ENCODE measurements around the gene FAM72C.
"Not testable (repeated sequence)": the region's sequence is repeated elsewhere in the genome, so short reads cannot be mapped to it uniquely, and the experiment has no call there.

GRCh38 chr1:144014528-144014927, 42.7 kb upstream of the FAM72C start:
- not testable (repeated sequence) for TF ChIP-seq CTCF, POLR2A (IDR thresholded peaks at IDR 0.05)

Measured in uterus (tissue), 2 donors.